Activated T-cell treated with anti-CD3 and anti-CD28 coated beads, Interleukin-2, amount 50 U/mL, for 24 hours (primary cell): ENCODE results near the gene HCN2.

ENCODE experiments used
- DNase-seq: peaks from one replicate; pipeline ENCODE4 v3.0.0-alpha.2; 2020
- H3K27ac Mint-ChIP-seq: 2 replicates; pipeline ENCODE4 v1.8.0; 2020; ENCODE audit warnings: mild to moderate bottlenecking, mixed read lengths
- H3K27me3 Mint-ChIP-seq: 2 replicates; pipeline ENCODE4 v1.8.0; 2020; ENCODE audit warnings: mixed read lengths
- H3K36me3 Mint-ChIP-seq: 2 replicates; pipeline ENCODE4 v1.8.0; 2020; ENCODE audit warnings: low read depth, mixed read lengths
- H3K4me1 Mint-ChIP-seq: 2 replicates; pipeline ENCODE4 v1.8.0; 2020; ENCODE audit warnings: low read depth, mixed read lengths
- H3K4me3 Mint-ChIP-seq: 2 replicates; pipeline ENCODE4 v1.8.0; 2020; ENCODE audit warnings: mild to moderate bottlenecking, moderate library complexity, mixed read lengths
- H3K9me3 Mint-ChIP-seq: 2 replicates; pipeline ENCODE4 v1.8.0; 2020; ENCODE audit warnings: mixed read lengths

HCN2 gene

DNA sequence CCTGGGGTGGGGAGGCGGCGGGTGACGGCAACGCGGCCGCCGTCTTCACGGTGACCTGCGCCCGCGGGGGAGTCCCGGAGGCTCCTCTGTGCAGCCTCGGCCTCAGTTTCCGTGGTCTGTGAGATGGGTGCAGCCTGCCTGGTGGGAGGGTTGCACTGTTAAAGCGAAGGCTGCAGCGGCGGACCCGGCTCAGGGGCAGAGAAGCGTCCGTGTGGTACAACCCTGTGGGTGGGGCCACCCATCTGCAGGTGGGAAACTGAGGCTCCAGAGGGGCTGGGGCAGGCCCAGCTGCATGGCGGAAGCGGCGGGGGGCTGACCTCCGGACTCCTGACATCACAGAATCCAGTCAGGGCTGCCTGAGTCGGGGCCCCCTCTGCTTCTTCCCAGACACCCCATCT is 50.5 kb downstream of the HCN2 start:
- H3K27ac Mint-ChIP-seq: no peak overlapping the region
- peaks cover 17% of the 10 kb centered on the region for H3K36me3 Mint-ChIP-seq
- H3K4me3 Mint-ChIP-seq: no peak overlapping the region
- no peaks in the 10 kb centered on the region for H3K27me3 Mint-ChIP-seq
- no peak for DNase-seq
- peaks cover 9% of the 10 kb centered on the region for H3K4me1 Mint-ChIP-seq
- H3K9me3 Mint-ChIP-seq: no peaks in the 10 kb centered on the region

- no peak overlapping the region for H3K27ac Mint-ChIP-seq
- H3K4me1 Mint-ChIP-seq: peaks cover 9% of the 10 kb centered on the region
- peaks cover 21% of the 10 kb centered on the region for H3K36me3 Mint-ChIP-seq
- H3K9me3 Mint-ChIP-seq: no peaks in the 10 kb centered on the region
- no peaks in the 10 kb centered on the region for H3K27me3 Mint-ChIP-seq
- DNase-seq: no peak
- H3K4me3 Mint-ChIP-seq: no peak overlapping the region
Observed at GRCh38 chr19:640606-641189, 51.0 kb downstream of the HCN2 start.

- H3K27ac Mint-ChIP-seq: no peak overlapping the region
- no peak for DNase-seq
- H3K9me3 Mint-ChIP-seq: no peaks in the 10 kb centered on the region
- peaks cover 9% of the 10 kb centered on the region for H3K4me1 Mint-ChIP-seq
- H3K36me3 Mint-ChIP-seq: peaks cover 29% of the 10 kb centered on the region
- H3K4me3 Mint-ChIP-seq: no peak overlapping the region
- H3K27me3 Mint-ChIP-seq: no peaks in the 10 kb centered on the region
Observed at GRCh38 chr19:641702-642101, 52.0 kb downstream of the HCN2 start.

GRCh38 chr19:642767-643727 is 53.4 kb downstream of the HCN2 start:
- no peaks in the 10 kb centered on the region for H3K27me3 Mint-ChIP-seq
- H3K4me1 Mint-ChIP-seq: peaks cover 6% of the 10 kb centered on the region
- peaks cover 38% of the 10 kb centered on the region for H3K36me3 Mint-ChIP-seq
- no peak for DNase-seq
- H3K4me3 Mint-ChIP-seq: no peak overlapping the region
- H3K9me3 Mint-ChIP-seq: no peaks in the 10 kb centered on the region
- peak overlapping the region; percentile 44 for H3K27ac Mint-ChIP-seq

DNA sequence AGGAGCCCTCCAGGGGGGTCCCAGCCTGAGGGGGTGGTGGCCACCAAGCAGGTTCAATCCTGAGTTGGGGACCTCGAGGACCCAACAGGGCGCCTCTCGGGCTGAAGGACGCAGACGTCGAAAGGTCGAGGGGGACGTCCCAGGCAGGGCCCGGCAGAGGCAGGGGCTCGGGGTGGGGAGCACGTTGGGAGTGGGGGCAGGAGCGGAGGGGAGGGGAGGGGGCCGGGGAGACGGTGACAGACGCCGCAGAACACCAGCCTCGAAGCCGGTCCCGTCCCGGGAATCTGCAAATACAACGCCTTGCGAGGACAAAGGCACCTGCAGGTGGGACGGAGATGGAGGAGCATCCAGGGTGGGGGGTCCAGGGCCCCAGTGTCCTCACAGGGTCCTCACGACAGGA is 54.1 kb downstream of the HCN2 start:
- peaks cover 6% of the 10 kb centered on the region for H3K4me1 Mint-ChIP-seq
- H3K4me3 Mint-ChIP-seq: no peak overlapping the region
- peaks cover 42% of the 10 kb centered on the region for H3K36me3 Mint-ChIP-seq
- DNase-seq: no peak
- no peak overlapping the region for H3K27ac Mint-ChIP-seq
- H3K27me3 Mint-ChIP-seq: no peaks in the 10 kb centered on the region
- H3K9me3 Mint-ChIP-seq: no peaks in the 10 kb centered on the region

GRCh38 chr19:644363-644762 is 54.7 kb downstream of the HCN2 start:
- H3K4me1 Mint-ChIP-seq: peaks cover 1% of the 10 kb centered on the region
- no peaks in the 10 kb centered on the region for H3K9me3 Mint-ChIP-seq
- H3K36me3 Mint-ChIP-seq: peaks cover 47% of the 10 kb centered on the region
- no peaks in the 10 kb centered on the region for H3K27me3 Mint-ChIP-seq
- no peak for DNase-seq
- H3K27ac Mint-ChIP-seq: no peak overlapping the region
- H3K4me3 Mint-ChIP-seq: no peak overlapping the region

DNA sequence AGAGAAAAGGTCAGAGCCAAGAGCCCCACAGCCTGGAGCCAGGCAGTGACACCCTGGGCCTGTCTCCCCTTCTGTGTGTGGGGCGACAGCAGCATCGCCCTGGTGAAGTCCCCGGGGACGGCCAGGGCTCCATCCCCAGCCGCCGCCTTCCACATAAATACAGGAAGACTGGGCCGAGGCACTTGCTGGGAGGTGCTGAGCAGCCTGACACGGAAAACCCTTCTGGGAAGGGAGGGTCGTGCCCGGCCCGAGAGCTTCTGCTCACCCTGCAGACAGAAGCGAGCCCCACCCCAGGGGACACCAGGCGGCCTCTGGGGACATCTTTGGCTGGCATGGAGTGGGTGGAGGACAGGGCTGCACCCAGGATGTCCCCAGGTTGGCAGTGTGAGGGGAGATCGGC is 55.1 kb downstream of the HCN2 start:
- no peaks in the 10 kb centered on the region for H3K27me3 Mint-ChIP-seq
- no peaks in the 10 kb centered on the region for H3K4me1 Mint-ChIP-seq
- H3K4me3 Mint-ChIP-seq: no peak overlapping the region
- DNase-seq: no peak
- H3K9me3 Mint-ChIP-seq: no peaks in the 10 kb centered on the region
- H3K27ac Mint-ChIP-seq: no peak overlapping the region
- peaks cover 49% of the 10 kb centered on the region for H3K36me3 Mint-ChIP-seq

DNA sequence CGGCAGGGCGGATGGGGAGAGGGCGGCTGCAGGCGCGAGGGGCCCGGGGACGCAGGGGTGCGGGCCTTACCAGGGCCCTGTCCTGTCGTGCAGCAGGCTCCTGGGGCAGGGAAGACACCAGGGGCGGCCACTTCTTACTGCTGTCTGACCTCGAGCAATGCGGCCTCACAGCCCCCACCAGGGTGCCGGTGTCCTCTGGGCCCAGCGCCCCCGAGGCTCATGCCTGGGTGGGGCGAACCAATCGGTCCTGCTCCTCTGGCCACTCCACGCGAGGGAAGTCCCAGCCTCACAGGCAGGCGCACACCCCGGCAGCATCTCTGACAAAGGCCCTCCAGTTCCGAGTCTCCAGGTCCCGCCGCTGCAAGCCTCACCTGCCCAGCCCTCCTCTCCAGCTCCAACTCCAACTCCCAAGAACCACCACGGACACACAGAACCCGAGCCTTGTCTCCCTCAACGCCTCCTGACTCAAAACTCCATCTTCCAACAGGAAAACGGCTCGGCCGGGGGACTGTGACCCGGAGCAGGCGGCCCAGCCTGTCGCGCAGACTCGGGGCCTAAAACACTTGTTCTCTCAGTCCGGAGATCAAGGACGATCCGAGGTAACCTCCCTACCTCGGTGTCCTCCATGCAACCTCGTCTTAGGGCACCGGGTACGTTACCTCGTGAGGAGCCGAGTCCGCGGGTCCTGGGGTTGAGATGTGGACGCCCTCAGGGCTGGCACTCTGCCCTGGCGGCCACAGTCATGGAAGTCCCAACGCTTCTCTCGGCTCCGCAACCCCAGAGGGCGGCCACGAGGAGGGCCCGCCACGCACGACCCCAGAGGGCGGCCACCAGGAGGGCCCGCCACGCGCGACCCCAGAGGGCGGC is 56.5 kb downstream of the HCN2 start:
- H3K36me3 Mint-ChIP-seq: peaks cover 56% of the 10 kb centered on the region

GRCh38 chr19:646779-647565 is 57.3 kb downstream of the HCN2 start:
- no peaks in the 10 kb centered on the region for H3K27me3 Mint-ChIP-seq
- no peak overlapping the region for H3K27ac Mint-ChIP-seq
- H3K4me3 Mint-ChIP-seq: no peak overlapping the region
- peaks cover 2% of the 10 kb centered on the region for H3K4me1 Mint-ChIP-seq
- peaks cover 57% of the 10 kb centered on the region for H3K36me3 Mint-ChIP-seq
- H3K9me3 Mint-ChIP-seq: no peaks in the 10 kb centered on the region
- DNase-seq: no peak

More for the DNA sequence above, 56.5 kb downstream of the HCN2 start:
- Mint-ChIP-seq H3K4me1 (peaks cover 2% of the 10 kb centered on the region), H3K27me3 (no peaks in the 10 kb centered on the region), H3K9me3 (no peaks in the 10 kb centered on the region), H3K27ac (peak overlapping the region; percentile 37), H3K4me3 (no peak overlapping the region)
- DNase-seq: no peak

- no peak for DNase-seq
- H3K4me1 Mint-ChIP-seq: peaks cover 2% of the 10 kb centered on the region
- no peak overlapping the region for H3K27ac Mint-ChIP-seq
- H3K36me3 Mint-ChIP-seq: peaks cover 60% of the 10 kb centered on the region
- H3K4me3 Mint-ChIP-seq: no peak overlapping the region
- no peaks in the 10 kb centered on the region for H3K9me3 Mint-ChIP-seq
- H3K27me3 Mint-ChIP-seq: no peaks in the 10 kb centered on the region
Observed at GRCh38 chr19:647566-648284, 58.0 kb downstream of the HCN2 start.

GRCh38 chr19:648305-648704 is 58.6 kb downstream of the HCN2 start:
- H3K36me3 Mint-ChIP-seq: peaks cover 62% of the 10 kb centered on the region
- H3K4me3 Mint-ChIP-seq: no peak overlapping the region
- no peaks in the 10 kb centered on the region for H3K27me3 Mint-ChIP-seq
- DNase-seq: no peak
- peaks cover 4% of the 10 kb centered on the region for H3K4me1 Mint-ChIP-seq
- no peaks in the 10 kb centered on the region for H3K9me3 Mint-ChIP-seq
- H3K27ac Mint-ChIP-seq: no peak overlapping the region

DNA sequence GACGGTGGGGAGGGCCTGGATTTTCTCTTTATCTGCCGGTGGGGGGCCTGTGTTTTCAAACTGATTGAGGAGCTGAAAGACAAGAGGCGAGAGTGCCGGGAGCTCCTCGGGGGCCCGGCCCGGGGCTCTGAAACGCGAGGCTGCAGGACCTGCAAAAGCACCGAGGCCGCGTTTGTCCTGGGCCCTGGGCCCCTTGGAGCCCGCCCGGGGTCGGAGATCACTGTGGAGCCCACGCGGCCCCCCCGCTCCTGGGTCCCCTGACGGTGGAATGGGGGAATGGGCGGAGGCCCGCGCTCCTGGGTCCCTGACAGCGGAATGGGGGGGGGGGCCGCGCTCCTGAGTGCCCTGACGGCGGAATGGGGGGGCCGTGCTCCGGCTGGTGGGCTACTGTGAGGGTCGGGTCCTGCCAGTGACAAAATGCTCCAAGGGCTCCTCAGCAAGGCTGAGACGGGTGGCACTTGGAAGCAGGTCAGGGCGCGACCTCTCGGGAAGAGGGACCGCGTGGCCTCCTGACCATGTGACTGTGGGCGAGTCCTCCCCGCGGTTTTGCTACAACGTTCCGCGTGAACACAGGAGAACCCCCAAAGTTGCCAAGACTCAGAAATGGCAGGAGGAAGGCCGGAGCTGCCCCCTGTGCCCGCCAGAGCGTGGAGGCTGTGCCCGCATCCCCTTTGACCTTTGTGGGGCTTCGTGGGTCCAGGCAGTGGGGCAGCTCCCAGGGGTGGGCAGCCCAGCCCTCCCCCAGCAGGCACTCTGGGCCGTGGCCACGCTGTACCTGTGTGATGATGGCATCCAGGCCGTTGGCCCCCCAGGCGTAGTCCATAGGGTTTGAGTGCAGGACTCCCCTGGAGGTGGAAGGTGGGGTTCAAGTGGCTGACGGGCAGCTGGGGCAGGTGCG is 59.5 kb downstream of the HCN2 start:
- Mint-ChIP-seq H3K4me1 (peaks cover 7% of the 10 kb centered on the region), H3K27me3 (no peaks in the 10 kb centered on the region), H3K27ac (no peak overlapping the region), H3K9me3 (no peaks in the 10 kb centered on the region), H3K4me3 (no peak overlapping the region), H3K36me3 (peaks cover 67% of the 10 kb centered on the region)
- DNase-seq: no peak

DNA sequence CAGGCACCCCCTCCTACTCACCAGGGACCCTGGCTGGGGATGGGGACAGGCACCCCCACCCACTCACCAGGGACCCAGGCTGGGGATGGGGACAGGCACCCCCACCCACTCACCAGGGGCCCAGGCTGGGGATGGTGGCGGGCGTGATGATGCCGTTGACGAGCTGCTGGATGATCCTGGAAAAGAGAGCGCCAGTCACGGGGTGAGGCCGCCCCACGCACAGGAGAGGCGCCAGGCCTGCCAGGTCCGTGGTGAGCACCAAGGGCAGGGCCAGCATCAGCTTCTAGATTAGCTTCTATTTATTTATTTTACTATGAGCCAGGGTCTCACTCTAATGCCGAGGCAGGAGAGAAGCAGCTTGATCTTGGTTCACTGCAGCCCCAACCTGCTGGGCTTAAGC is 60.4 kb downstream of the HCN2 start:
- peaks cover 66% of the 10 kb centered on the region for H3K36me3 Mint-ChIP-seq
- no peak overlapping the region for H3K27ac Mint-ChIP-seq
- DNase-seq: no peak
- no peaks in the 10 kb centered on the region for H3K27me3 Mint-ChIP-seq
- no peaks in the 10 kb centered on the region for H3K9me3 Mint-ChIP-seq
- H3K4me1 Mint-ChIP-seq: peaks cover 12% of the 10 kb centered on the region
- H3K4me3 Mint-ChIP-seq: no peak overlapping the region
